ENCODE results near the gene IL36B. TPM values are rescaled to one million over a fixed set of nuclear protein-coding genes. Genes with fewer than 3 reads are reported as not detected.
"Not testable (repeated sequence)": the region's sequence is repeated elsewhere in the genome, so short reads cannot be mapped to it uniquely, and the experiment has no call there.

IL36B gene
- not detected for polyA plus RNA-seq (2012; ENCODE audit: missing spikeins)

GRCh38 chr2:113052396-113052917 is at the start of gene IL36B:
Gene IL36B, minus strand, starts transcription at chr2:113052867.
- no peak for FAIRE-seq
- TF ChIP-seq TAF1 (IDR thresholded peaks at IDR 0.05; ENCODE audit: borderline replicate concordance, low read depth, low read length) (no peak), POLR2A (IDR thresholded peaks at IDR 0.05; ENCODE audit: low read depth, low read length) (no peak), POLR2AphosphoS5 (IDR thresholded peaks at IDR 0.05; ENCODE audit: low read depth, low read length) (no peak)

DNA sequence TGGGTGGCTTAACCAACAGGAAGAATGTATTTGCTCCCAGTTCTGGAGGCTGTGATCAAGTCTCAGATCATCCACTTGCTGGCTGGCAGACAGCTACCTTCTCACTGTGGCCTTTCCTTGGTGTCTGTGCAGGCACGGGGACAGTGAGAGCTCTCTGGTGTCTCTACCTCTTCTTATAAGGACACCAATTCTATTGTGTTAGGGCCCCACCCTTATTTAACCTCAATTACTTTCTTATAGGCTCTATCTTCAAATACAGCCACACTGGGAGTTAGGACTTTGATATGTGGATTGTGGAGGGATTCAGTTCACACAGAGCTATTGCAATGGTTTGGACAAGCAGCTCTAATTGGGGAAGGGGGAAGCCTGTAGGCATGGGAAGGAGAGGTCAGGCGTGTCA is 49.5 kb upstream of the IL36B start:
- no peak for FAIRE-seq

More at GRCh38 chr2:113052396-113052917, at the start of gene IL36B:
- DNase-seq (ENCODE audit: insufficient read length): no peak

DNA sequence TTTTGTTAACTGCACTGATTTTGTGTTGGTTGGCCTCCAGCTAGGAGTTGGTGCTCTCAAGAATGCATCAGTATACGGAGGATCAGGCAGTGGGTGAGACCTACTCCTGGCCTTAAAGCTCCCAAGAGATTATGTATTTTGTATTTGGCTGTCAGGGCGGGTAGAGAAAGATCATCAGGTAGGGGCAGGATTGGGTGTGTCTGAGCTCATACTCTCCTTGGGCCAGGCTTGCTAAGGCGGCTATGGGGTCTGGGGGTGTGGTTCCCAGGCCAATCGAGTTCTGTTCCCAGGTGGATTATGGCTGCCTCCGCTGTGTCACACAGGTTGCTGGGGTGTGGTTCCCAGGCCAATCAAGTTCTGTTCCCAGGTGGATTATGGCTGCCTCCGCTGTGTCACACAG is 45.9 kb upstream of the IL36B start:
- FAIRE-seq (no peak), DNase-seq (ENCODE audit: insufficient read length) (no peak)
- TF ChIP-seq POLR2AphosphoS5 (IDR thresholded peaks at IDR 0.05; ENCODE audit: low read depth, low read length) (no peak), POLR2A (IDR thresholded peaks at IDR 0.05; ENCODE audit: low read depth, low read length) (no peak), TAF1 (IDR thresholded peaks at IDR 0.05; ENCODE audit: borderline replicate concordance, low read depth, low read length) (no peak)

More for the DNA sequence above, 49.5 kb upstream of the IL36B start:
- TF ChIP-seq POLR2A (IDR thresholded peaks at IDR 0.05; ENCODE audit: low read depth, low read length): no peak
- TF ChIP-seq POLR2AphosphoS5 (IDR thresholded peaks at IDR 0.05; ENCODE audit: low read depth, low read length): no peak
- TF ChIP-seq TAF1 (IDR thresholded peaks at IDR 0.05; ENCODE audit: borderline replicate concordance, low read depth, low read length): no peak
- DNase-seq (ENCODE audit: insufficient read length): no peak

- FAIRE-seq: peak; percentile 56
- no peak for TF ChIP-seq POLR2AphosphoS5 (IDR thresholded peaks at IDR 0.05; ENCODE audit: low read depth, low read length)
- no peak for TF ChIP-seq TAF1 (IDR thresholded peaks at IDR 0.05; ENCODE audit: borderline replicate concordance, low read depth, low read length)
- TF ChIP-seq POLR2A (IDR thresholded peaks at IDR 0.05; ENCODE audit: low read depth, low read length): no peak
- no peak for DNase-seq (ENCODE audit: insufficient read length)
These were observed 45.4 kb upstream of the IL36B start for GRCh38 chr2:113098041-113098440.

GRCh38 chr2:113096842-113097618 is 44.4 kb upstream of the IL36B start:
- not testable (repeated sequence) for FAIRE-seq; DNase-seq (ENCODE audit: insufficient read length)

- not testable (repeated sequence) for DNase-seq (ENCODE audit: insufficient read length); FAIRE-seq
These were observed 43.6 kb upstream of the IL36B start for GRCh38 chr2:113096306-113096705.

GRCh38 chr2:113093613-113093977 is 40.9 kb upstream of the IL36B start:
- DNase-seq (ENCODE audit: insufficient read length) (no peak), FAIRE-seq (no peak)
- no peak for TF ChIP-seq POLR2A (IDR thresholded peaks at IDR 0.05; ENCODE audit: low read depth, low read length)
- no peak for TF ChIP-seq POLR2AphosphoS5 (IDR thresholded peaks at IDR 0.05; ENCODE audit: low read depth, low read length)
- no peak for TF ChIP-seq TAF1 (IDR thresholded peaks at IDR 0.05; ENCODE audit: borderline replicate concordance, low read depth, low read length)

- FAIRE-seq: no peak
- DNase-seq (ENCODE audit: insufficient read length): no peak
- no peak for TF ChIP-seq TAF1 (IDR thresholded peaks at IDR 0.05; ENCODE audit: borderline replicate concordance, low read depth, low read length)
- no peak for TF ChIP-seq POLR2A (IDR thresholded peaks at IDR 0.05; ENCODE audit: low read depth, low read length)
- TF ChIP-seq POLR2AphosphoS5 (IDR thresholded peaks at IDR 0.05; ENCODE audit: low read depth, low read length): no peak
These were observed 40.4 kb upstream of the IL36B start for GRCh38 chr2:113092864-113093612.

- TF ChIP-seq POLR2A (IDR thresholded peaks at IDR 0.05; ENCODE audit: low read depth, low read length) (no peak), POLR2AphosphoS5 (IDR thresholded peaks at IDR 0.05; ENCODE audit: low read depth, low read length) (no peak), TAF1 (IDR thresholded peaks at IDR 0.05; ENCODE audit: borderline replicate concordance, low read depth, low read length) (no peak)
- DNase-seq (ENCODE audit: insufficient read length) (no peak), FAIRE-seq (no peak)
These were observed 38.7 kb upstream of the IL36B start for GRCh38 chr2:113091231-113091896.

- FAIRE-seq (peak; percentile 80), DNase-seq (ENCODE audit: insufficient read length) (no peak)
- TF ChIP-seq POLR2A (IDR thresholded peaks at IDR 0.05; ENCODE audit: low read depth, low read length): peak; percentile 38; the same call in 1 of the 2 replicates
- no peak for TF ChIP-seq TAF1 (IDR thresholded peaks at IDR 0.05; ENCODE audit: borderline replicate concordance, low read depth, low read length)
- TF ChIP-seq POLR2AphosphoS5 (IDR thresholded peaks at IDR 0.05; ENCODE audit: low read depth, low read length): 0 out of 2 replicates have a peak, but pooled peaks have one; percentile 28
These were observed 37.2 kb upstream of the IL36B start for GRCh38 chr2:113089916-113090315.

- no peak for DNase-seq (ENCODE audit: insufficient read length)
- peak; percentile 30 for FAIRE-seq
- no peak for TF ChIP-seq TAF1 (IDR thresholded peaks at IDR 0.05; ENCODE audit: borderline replicate concordance, low read depth, low read length)
- no peak for TF ChIP-seq POLR2AphosphoS5 (IDR thresholded peaks at IDR 0.05; ENCODE audit: low read depth, low read length)
- no peak for TF ChIP-seq POLR2A (IDR thresholded peaks at IDR 0.05; ENCODE audit: low read depth, low read length)
These were observed 35.7 kb upstream of the IL36B start for GRCh38 chr2:113088213-113088992.

All from GM12892 (cell line).